ENCODE measurements around the gene MYNN. TPM values are rescaled to one million over a fixed set of nuclear protein-coding genes. Genes with fewer than 3 reads are reported as not detected.

The MYNN gene
- total and polyA plus RNA-seq, 2 of the 13 experiments (the other 11 are each of a cell fraction or from before 2014, with no cell fraction given): 10.4 to 17.6 TPM

DNA sequence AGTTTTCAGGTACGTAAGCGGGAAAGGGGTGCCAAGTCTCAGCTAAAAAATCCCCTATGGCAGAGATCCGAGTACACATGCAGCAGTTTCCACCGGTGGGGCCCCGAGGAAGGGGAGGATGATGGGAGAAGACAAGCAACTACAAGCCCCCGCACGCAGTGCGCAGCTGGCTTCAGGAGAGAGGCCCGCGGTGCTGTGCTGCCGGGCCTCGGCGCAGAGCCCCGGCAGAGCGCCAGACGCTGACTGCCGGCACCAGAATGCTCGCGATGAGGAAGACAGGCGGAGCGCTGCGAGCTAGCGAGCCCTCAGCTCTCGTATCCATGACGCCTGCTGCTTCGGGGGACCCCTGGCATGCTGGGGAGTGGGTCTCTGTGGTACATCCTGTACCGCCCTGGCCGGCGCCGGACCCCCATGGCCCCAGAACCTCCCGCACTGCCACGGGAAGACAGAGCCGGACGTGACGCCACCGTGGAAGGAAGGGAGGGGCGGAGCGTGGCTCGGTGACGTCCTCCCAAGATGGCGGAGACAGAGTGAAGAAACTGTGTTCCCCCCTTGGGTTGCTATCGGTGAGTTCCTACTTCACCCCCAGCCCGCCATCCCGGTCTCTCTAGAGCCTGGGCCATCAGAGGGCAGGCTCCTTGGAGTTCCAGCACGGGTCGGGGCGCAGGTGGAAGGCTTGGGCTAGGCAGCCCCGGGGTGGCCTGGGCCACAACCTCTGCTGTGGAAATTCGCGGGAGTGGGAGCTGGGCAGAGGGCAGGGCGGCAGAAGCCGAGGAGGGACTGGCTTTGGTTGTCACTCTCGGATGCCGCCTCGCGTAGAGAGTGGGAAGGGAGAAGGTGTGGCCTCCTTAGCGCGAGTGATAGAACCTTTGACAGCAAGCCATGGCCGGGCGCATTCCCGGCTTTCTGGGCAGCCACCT, at the start of gene MYNN (continued):
- TF ChIP-seq ZNF614 (CRISPR knock-in tag; IDR thresholded peaks at IDR 0.05; ENCODE audit: borderline replicate concordance) (peak; percentile 68; the same call in 1 of the 2 replicates), ZNF180 (CRISPR knock-in tag; IDR thresholded peaks at IDR 0.05; ENCODE audit: borderline replicate concordance, low read depth) (0 out of 2 replicates have a peak, but pooled peaks have one; percentile 30), RNF2 (conservative IDR thresholded peaks at IDR 0.05; ENCODE audit: low read depth) (0 out of 2 replicates have a peak, but pooled peaks have one; percentile 16), ZNF34 (CRISPR knock-in tag; IDR thresholded peaks at IDR 0.05; ENCODE audit: borderline replicate concordance) (peak; percentile 90; the same call in 1 of the 2 replicates), ZNF781 (CRISPR knock-in tag; IDR thresholded peaks at IDR 0.05; ENCODE audit: borderline replicate concordance, not compliant biosample characterization) (peak; percentile 45), ZNF790 (CRISPR knock-in tag; IDR thresholded peaks at IDR 0.05; ENCODE audit: borderline replicate concordance) (0 out of 2 replicates have a peak, but pooled peaks have one; percentile 58), ZBTB42 (CRISPR knock-in tag; IDR thresholded peaks at IDR 0.05) (no peak), TOE1 (CRISPR knock-in tag; IDR thresholded peaks at IDR 0.05) (peak; percentile 55; the same call in 1 of the 2 replicates), ZNF670 (CRISPR knock-in tag; IDR thresholded peaks at IDR 0.05; ENCODE audit: borderline replicate concordance) (0 out of 2 replicates have a peak, but pooled peaks have one; percentile 74), PCBP1 (IDR thresholded peaks at IDR 0.05; ENCODE audit: borderline replicate concordance, low read depth, low read length) (no peak), ZNF777 (CRISPR knock-in tag; IDR thresholded peaks at IDR 0.05) (no peak; the same call in 1 of the 2 replicates), ZNF720 (CRISPR knock-in tag; IDR thresholded peaks at IDR 0.05) (no peak), NCOA1 (CRISPR knock-in tag; IDR thresholded peaks at IDR 0.05) (no peak), GABPB1 (CRISPR knock-in tag; IDR thresholded peaks at IDR 0.05) (peak; percentile 98), HOXA7 (CRISPR knock-in tag; IDR thresholded peaks at IDR 0.05) (no peak), CEBPB (IDR thresholded peaks at IDR 0.05; ENCODE audit: borderline replicate concordance, low read depth, low read length) (peak; percentile 16; the same call in 1 of the 2 replicates), KLF12 (CRISPR knock-in tag; IDR thresholded peaks at IDR 0.05; ENCODE audit: borderline replicate concordance) (0 out of 2 replicates have a peak, but pooled peaks have one; percentile 45)
- TF ChIP-seq, protein P1, sequence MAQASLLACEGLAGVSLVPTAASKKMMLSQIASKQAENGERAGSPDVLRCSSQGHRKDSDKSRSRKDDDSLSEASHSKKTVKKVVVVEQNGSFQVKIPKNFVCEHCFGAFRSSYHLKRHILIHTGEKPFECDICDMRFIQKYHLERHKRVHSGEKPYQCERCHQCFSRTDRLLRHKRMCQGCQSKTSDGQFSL (CRISPR knock-in tag; IDR thresholded peaks at IDR 0.05): 0 out of 2 replicates have a peak, but pooled peaks have one; percentile 33
- TF ChIP-seq, protein P2, sequence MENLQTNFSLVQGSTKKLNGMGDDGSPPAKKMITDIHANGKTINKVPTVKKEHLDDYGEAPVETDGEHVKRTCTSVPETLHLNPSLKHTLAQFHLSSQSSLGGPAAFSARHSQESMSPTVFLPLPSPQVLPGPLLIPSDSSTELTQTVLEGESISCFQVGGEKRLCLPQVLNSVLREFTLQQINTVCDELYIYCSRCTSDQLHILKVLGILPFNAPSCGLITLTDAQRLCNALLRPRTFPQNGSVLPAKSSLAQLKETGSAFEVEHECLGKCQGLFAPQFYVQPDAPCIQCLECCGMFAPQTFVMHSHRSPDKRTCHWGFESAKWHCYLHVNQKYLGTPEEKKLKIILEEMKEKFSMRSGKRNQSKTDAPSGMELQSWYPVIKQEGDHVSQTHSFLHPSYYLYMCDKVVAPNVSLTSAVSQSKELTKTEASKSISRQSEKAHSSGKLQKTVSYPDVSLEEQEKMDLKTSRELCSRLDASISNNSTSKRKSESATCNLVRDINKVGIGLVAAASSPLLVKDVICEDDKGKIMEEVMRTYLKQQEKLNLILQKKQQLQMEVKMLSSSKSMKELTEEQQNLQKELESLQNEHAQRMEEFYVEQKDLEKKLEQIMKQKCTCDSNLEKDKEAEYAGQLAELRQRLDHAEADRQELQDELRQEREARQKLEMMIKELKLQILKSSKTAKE (CRISPR knock-in tag; IDR thresholded peaks at IDR 0.05; ENCODE audit: borderline replicate concordance): no peak; the same call in 1 of the 2 replicates
- TF ChIP-seq, protein P3, sequence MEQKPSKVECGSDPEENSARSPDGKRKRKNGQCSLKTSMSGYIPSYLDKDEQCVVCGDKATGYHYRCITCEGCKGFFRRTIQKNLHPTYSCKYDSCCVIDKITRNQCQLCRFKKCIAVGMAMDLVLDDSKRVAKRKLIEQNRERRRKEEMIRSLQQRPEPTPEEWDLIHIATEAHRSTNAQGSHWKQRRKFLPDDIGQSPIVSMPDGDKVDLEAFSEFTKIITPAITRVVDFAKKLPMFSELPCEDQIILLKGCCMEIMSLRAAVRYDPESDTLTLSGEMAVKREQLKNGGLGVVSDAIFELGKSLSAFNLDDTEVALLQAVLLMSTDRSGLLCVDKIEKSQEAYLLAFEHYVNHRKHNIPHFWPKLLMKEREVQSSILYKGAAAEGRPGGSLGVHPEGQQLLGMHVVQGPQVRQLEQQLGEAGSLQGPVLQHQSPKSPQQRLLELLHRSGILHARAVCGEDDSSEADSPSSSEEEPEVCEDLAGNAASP (CRISPR knock-in tag; IDR thresholded peaks at IDR 0.05; ENCODE audit: borderline replicate concordance): peak; percentile 45
- TF ChIP-seq, protein P4, sequence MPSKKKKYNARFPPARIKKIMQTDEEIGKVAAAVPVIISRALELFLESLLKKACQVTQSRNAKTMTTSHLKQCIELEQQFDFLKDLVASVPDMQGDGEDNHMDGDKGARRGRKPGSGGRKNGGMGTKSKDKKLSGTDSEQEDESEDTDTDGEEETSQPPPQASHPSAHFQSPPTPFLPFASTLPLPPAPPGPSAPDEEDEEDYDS (CRISPR knock-in tag; IDR thresholded peaks at IDR 0.05): peak; percentile 88
- TF ChIP-seq, protein P5, sequence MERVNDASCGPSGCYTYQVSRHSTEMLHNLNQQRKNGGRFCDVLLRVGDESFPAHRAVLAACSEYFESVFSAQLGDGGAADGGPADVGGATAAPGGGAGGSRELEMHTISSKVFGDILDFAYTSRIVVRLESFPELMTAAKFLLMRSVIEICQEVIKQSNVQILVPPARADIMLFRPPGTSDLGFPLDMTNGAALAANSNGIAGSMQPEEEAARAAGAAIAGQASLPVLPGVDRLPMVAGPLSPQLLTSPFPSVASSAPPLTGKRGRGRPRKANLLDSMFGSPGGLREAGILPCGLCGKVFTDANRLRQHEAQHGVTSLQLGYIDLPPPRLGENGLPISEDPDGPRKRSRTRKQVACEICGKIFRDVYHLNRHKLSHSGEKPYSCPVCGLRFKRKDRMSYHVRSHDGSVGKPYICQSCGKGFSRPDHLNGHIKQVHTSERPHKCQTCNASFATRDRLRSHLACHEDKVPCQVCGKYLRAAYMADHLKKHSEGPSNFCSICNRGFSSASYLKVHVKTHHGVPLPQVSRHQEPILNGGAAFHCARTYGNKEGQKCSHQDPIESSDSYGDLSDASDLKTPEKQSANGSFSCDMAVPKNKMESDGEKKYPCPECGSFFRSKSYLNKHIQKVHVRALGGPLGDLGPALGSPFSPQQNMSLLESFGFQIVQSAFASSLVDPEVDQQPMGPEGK (CRISPR knock-in tag; IDR thresholded peaks at IDR 0.05): peak; percentile 88
